GM21423 (cell line): ENCODE measurements around the gene GPR179.

Source experiments
- ATAC-seq: cut with Tn5 transposase; IDR thresholded peaks from one replicate; pipeline ENCODE4 v1.9.1; 2021; ENCODE audit warnings: mild to moderate bottlenecking, moderate library complexity; ENCODE audit not compliant: unreplicated experiment

The GPR179 gene

DNA sequence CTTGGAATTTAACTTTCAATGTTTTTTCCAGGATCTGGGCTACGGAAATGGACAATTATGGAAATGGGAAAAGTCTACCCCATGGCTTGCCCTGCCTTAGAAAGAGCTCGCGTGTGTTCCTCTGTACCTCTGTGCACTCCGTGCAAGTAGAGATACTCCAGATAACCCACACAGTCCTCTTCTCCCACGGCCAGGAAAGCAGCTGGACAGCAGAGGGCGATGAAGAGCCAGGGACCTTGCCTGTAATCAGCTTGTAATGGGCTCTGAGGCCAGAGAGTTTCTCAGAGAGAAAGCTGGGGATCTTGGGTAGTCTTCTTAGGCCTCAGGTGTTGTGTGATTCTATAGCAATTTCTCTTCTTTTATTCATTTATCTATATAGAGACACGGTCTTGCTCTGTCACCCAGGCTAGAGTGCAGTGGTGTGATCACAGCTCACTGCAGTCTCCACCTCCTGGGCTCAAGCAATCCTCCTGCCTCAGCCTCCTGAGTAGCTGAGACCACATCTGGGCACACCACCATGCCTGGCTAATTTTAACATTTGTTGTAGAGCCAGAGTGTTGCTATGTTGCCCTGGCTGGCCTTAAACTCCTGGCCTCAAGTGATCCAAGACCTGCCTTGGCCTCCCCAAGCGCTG is 5.5 kb upstream of the GPR179 start:
- ATAC-seq, result no peak

DNA sequence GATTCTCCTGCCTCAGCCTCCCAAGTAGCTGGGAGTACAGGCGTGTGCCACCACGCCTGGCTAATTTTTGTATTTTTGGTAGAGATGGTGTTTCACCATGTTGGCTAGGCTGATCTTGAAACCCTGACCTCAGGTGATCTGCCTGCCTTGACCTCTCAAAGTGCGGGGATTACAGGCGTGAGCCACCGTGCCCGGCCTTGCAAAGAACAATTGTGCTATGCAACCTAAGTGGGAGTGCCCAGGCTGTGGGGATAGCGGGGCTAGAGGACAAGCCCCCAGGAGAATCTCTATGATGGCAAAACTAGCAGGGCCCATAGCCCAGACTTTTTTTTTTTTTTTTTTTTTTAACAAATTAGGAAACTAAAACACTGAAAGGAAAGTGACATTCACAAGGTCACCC is 2.0 kb upstream of the GPR179 start:
- no peak for ATAC-seq

DNA sequence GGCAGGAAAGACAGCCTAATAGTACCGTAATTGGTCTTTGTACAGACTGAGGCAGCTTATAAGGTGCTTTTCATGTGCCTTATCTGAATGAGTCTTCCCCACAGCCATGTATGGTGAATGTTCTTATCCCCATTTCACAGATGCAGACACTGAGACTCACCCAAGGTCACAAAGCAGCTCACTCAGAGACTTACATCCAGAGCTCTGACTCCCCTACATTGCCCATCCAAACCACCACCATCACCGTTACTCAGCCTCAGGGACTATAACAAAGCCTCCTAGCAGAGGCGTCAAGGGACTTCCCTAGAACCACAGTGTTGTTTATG is 627 bp upstream of the GPR179 start:
- ATAC-seq, result no peak

DNA sequence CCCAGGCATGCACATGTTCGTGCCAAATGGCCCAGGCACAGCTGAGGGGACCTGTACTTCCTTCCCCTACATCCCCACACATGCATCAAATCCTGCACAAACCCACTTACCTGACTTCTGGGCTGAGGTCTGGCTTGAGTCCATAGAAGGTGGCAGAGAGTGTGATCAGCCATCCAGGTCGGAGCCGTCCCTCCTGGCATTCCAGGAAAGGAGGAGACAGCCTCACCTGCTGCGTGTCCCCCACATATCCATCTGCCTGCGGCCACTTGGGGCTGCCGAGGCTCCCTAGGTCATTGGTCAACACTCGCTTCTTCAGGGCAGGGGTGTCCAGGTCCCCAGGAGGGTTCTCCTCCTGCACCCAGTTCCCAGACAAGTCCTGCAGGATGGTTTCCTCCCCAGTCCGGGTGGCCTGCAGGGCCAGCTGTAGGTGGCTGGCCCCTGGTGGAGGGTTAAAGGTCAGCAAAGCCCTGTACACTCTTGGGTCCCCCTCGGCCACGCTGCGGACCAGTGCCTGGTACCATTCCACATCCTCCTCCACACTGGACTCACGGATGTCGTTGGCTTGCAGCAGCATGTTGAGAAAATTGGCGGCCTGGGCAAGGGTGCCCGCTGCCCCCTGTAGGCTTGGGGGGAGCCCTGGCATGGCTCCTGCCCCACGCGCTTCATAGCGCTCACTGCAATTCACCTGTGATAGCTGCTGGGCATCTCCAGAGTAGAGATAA is 709 bp downstream of the GPR179 start:
- no peak for ATAC-seq

DNA sequence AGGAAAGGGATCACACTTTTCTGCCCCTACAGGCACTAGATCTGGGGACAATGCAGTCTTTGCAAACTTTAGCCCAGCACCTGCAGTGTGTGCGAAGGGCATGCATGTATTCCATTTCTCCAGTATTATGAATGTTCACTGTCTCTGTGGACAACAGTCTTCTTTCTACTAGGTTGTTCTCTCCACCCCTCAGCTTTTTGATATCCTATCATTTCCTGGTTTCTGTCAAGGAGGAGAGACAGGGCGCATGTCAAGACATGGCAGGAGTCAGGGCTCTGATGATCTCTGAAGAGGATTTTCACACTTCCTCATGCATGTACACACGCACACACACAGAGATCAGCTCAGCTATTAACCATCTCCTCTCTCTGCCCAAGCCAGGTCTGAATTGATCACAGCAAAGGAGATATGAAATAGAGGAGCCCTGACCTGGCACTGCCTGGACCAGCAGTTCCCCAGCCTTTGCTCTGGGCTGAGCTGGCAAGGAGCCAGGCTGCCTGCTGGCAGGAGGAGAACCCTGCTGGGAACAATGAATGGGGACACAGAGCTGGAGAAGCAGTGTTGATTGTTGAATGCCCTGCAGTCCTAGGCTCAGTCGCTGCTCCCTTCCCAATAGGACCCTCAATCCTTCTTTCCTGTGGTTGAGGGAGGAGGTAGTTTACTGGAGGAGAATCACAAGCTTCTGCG is 2.6 kb downstream of the GPR179 start:
- no peak for ATAC-seq

DNA sequence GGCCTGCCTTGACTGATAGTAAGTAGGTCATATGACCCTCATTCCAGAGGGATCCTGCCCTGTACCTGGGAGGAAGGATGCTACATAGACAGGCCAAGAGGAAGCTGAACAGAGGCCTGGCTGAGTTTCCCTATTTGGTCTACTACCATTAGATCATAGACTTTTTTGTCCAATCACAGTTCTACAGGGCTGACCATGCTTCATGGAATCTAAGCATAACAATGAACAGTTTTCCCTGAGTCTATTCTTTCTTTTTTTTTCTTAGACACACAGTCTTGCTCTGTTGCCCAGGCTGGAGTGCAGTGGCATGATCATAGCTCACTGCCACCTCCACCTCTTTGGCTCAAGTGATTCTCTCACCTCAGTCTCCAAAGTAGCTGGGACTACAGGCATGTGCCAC is 3.9 kb downstream of the GPR179 start:
- no peak for ATAC-seq

DNA sequence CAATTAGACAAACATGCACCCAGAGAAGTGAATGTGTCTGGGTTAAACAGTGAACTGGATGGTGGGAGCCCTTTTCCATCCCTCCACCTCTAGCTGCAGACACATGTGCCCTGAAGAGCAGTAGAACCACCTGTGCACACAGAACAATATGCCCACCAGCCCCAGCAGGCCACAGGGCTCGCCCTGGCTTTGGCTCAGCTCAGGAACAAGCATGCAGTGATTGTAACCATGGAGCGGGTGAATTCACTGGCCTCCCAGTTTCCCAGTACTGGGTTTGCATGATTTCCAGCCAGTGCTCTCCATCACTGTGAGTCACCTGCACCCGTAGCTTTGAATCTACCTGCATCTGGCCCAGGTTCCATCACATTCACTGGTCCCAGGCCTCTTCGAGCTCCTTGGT is 5.2 kb downstream of the GPR179 start:
- ATAC-seq, result no peak

DNA sequence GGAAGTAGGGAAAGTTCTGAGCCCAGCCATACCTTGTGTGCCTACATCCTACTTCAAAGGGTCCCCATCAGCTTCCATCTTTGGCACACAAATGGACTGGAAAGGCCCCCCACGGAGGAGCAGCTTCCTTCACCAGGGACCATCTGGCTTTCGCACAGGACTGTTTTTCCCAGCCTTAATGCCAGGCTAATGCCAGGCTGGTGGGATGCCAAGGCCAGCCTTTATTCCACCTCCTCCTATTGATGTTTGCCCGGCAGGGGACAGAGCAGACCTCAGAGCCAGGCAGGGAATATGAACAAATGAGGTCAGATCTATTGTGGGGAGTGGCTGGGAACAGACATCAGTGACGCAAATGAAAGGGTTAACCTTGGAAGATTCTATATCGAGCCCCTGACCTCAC is 5.7 kb downstream of the GPR179 start:
- ATAC-seq, result no peak

DNA sequence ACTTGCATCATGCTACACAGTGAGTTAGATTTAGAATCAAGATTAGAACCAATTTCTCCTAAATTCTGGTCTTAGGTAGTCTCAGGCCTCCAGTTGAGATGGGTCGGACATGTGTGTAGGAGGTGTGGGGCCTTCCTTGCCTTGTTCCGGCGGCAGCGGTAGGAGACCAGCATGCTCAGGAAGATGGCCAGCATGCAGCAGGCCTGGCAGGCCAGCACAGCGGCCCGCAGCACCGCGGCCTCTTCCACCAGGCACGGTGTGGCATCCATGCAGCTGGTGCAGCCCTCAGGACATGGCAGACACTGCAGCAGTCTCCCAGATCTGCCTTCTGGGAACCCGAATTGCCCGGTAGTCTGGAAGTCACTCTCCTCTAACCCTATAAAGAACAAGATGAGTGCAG is 6.9 kb downstream of the GPR179 start:
- ATAC-seq, result no peak

DNA sequence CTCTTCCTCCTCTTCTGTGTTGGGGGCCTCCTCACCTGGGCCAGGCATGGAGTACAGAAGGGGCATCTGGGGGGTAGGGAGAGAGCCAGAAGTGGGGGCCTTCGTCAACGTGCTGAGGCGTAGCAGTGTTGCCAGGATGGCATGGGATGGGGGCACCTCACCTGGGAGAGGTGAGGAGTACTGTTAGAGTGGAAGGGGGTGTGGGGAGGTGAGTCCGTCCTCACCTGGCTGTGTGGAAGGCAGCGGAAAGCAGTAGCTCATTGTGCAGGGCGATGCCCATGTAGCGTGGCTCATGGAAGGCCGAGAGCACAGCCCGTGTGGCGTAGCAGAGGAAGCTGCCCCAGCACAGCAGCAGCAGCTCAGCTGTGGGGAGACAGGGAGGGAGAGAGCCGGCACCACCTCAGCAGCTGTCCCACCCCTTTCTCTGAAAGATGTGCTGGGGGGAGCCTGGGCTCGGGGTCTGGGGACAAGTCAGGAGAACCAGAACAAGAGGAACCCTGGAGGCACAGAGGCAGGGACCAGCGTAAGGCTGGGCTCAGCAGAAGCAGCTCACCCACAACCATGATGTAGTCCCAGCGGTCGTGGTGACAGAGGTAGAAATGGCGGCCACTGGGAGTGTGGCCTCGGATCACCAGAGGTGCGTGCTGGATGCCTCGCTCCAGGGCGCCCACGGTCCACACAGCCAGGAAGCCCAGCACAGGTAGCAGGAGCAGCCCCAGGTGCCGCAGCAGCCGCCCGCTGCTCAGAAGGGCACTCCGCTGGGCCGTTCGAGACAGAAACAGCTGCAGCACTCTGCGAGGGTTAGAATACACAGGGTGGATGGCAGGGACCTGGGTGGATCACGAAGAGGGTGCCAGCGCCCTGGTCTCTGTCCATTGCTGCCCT is 9.0 kb downstream of the GPR179 start:
- no peak for ATAC-seq

DNA sequence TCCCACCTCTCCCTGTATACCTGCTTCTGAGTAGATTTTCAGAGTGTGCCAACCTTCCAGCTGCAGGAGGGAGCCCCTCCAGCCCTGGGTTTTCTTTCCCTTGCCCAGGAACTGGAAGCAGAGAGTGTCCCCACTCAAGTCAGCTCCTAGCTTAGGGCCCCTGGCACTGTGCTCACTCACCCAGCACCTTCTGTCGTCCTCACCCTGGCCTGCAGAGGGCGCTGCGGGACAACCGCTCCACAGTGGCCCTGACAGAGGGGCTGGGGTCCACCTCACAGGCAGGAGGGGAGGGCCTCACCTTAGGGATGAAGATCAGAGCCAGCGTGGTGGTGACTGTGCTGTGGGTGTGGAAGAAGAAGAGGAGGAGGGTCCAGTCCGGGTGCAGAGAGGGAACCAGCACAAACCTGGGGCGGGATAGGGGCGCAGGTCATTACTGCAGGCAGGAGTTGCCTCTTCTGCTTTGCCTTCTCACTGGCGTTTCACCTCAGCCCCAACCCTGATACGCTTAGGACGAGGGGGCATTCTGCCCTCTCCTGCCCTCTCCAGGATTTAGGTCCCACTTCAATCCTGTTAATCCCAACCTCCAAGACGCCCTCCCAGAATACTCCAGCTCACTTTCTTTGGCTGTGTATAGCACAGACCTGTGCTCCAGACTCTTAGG is 10.0 kb downstream of the GPR179 start:
- no peak for ATAC-seq

DNA sequence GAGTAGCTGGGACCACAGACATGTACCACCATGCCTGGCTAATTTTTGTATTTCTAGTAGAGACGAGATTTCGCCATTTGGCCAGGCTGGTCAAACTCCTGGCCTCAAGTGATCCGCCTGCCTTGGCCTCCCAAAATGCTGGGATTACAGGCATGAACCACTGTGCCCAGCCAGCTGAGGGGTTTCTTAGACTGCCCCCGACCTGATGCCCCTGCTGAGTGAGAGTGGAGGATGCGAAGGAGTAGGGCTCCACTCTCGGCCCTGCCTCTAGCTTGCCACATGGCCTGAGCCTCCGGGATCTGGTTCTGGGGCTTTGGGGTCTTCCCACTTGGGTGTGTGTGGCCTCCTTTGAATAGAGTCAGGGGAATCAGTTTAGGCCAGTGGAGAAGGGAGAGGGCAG is 11.0 kb downstream of the GPR179 start:
- no peak for ATAC-seq

DNA sequence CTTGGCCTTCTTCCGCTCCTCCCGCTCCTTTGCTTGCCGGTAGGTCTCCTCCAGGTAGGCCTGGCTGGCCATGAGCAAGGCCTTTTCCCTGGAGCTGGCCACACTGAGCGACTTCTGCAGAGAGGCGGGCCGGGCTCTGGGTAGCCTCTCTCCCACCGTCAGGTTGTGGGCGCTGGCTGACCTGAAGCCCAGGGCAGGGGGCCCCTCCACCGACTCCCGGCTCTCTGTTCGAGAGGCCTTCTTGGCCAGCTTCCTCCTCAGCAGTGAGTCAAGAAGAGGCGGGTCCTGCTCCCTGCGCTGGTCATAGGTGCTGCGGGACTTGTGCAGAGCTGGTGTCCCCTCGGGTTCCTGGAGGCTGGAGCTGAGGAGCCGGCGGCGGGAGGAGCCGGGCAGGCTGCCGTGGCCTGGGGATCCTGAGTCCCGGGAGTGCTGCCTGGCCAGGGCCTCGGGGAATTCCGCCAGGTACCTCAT is 12.8 kb downstream of the GPR179 start:
- no peak for ATAC-seq

DNA sequence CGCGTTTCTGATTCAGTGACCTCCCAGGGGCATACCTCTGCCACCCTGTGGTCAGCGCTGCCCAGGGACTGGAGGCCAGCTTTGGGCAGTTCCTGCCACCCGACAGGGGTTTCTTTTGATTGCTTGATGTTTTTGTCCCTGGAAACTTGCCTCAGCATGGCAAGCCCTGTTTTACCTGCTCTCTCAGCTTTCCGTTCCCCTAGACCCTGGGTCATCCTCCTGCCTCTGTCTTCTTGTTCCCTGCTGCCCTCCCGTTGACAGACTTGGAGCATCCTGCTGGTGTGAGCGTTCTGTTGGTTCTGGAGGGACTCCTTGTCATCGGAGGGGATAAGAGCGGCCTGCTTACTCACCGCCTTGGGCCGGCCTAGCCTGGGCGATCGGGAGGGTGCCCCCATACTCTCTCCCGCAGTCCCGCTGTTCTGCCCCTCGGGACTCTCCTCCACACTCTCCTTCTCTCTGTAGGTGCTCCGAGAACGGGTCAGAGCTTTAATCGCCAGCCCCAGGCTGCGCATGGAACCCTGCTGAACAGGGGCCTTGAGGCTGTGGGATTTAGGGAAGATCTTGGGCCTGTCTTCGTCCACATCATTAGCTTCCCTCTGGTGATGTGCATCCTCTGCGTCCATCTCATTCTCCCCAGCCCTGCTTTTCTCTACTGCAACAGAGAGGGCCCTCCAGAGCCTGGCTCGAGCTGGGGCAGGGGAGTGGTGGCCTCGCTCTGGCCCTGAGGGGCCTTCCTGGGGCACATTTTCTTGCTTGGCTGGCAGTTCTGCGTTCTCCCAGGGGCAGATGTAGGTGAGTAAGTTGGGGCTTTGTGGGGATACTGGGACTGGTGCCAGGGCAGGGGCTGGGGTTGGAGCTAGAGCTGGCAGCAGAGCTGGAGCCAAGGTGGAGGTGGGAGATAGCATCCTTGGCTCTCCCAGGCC is 13.7 kb downstream of the GPR179 start:
- no peak for ATAC-seq

DNA sequence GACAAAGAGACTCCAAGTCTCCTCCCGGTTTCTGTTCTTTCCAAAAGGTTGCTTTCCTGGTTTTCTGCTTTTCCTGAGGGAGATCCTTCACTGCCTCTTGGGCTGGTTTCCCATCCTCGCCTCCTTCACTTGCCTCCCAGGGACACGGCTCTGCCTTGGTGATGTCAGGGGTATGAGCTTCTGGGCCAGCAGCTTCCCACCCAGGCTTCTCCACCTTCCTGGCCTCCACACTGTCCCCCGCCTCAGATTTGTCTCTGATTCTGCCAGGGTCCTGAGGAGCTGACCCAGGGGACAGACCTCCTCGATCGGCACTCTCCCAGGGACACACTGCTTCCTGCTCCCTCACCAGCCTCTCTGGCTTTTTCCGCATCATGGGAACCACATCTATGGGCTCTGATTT is 14.5 kb downstream of the GPR179 start:
- no peak for ATAC-seq

DNA sequence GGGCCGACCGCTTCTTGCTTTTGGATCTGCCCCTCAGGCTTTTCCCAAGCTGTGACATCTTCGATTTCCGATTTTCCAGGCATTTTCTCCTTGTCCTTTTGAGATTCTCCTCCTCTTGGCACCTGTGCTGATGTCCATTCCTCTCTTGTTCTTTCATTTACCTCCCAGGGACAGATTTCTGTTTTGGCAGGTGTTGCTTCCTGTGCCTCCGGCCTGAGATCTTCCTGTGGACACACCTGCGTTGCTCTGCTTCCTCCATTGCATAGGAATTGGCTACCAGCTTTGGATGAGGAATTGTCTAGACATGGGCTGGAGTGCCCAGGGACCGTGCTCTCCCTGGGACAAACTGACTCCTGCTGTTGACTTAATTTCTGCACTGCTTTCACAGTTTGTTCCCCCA is 15.1 kb downstream of the GPR179 start:
- no peak for ATAC-seq

DNA sequence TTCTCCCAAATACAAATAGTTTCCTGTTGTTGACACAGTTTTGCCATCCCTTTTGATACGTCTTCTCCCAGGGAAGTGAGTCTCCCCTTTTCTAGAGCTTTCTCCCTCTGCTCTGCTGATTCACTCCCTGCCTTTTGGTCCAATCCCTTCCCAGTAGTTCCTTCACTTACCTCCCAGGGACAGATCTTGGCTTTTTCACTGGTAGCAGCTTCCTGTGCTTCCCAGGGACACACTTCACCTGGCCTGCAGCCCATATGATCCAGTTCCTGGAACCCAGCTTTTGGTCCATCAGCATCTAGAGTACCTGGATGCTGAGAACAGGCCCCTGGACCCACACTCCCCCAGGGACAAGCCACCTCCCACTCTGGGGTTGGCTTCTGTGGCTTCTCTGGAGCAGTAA is 15.8 kb downstream of the GPR179 start:
- ATAC-seq, result no peak

DNA sequence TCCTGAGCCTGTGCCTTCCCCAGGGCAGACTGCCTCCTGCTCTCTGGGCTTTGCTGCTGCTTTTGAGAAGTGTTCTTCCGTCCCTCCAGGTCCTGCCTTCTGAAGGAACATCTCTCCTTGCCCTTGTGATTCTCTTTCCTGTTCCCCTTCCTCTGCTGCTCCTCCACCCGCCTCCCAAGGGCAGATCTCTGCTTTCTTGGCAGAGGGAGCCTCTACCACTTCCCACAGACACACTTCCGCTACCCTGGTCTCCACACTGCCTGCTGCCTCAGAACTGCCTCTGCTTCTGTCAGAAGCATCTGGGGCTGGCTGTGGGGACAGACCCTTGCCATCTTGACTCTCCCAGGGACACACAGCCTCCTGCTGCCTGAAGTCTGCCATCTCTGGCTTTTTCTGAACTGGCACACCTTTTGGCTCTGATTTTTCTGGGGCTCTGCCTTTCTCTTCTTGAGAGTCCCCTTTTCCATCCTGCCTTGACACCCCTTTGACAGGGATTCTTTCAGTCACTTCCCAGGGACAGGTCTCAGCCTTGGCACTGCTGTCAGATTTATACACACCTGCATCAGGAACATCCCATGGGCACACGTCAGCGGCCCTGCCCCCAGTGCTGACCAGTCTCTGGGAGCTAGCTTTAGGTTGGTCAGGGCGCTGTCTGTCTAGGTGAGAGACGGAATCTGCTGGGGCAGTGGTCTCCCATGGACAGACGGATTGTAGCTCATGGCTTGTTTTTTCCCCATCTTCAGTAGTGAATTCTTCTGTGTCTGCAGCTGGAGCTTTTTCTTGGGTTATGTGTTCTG is 16.6 kb downstream of the GPR179 start:
- no peak for ATAC-seq
